ENCODE measurements around the gene PRR13.
"Not testable (repeated sequence)": the region's sequence is repeated elsewhere in the genome, so short reads cannot be mapped to it uniquely, and the experiment has no call there.

The PRR13 gene

DNA sequence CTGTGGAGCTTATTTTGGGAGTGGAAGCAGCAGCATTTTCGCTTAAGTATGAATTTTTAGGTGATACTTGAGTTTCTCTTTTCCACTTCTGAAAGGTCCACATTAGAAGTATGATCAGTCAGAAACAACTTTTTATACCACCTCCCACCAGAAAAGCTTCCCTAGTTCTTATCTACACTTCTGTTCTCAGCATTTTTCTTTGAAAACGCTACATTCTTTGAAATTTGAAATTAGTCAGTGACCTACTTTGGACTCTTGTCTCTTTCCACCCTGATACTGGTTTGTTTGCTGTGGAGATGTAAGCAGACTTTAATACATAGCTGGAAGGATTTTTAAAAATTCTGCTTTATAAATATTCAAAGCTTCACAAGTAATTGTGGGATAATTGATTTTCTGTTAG lies 32.5 kb downstream of the PRR13 start:
- no peak for DNase-seq

DNA sequence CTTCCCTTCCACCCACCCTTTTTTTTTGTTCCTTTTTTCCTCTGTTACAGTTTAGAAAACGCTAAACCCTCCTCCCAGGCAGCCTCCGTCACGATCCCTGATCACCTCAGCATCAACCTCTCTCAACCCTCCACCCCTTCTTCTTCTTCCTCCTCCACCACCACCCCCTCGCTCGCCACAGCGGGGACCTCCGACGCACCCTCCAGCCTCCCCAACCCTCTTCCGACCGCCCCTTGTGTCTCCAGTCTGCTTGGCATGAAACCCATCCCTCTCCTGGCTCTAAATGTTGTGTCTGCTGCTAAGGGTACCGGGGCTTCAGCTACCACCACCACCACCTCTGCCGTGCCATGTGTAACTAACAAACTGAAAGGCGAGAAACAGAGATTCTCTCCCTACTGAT lies 33.3 kb downstream of the PRR13 start:
- DNase-seq = no peak

DNA sequence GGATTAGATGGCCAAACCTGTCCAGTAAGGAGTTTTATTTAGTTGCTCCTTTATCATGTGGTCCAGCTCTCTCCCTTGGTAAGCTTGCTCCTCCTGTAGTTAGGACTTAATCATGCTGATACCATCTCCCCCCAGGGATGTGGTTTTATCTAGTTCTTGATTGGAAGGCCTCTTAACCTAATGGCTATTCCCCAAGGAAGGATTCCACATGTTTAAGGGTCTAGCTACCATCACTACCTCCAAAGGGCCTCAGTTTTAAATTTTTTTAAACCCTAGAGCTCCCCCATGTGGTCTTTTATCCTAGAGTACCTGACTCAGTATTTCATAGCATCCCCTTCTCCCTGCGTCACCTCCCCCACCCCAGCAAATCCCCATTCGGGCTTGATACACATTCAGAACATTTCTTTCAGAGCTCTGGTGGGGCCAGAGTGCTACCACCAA lies 35.3 kb downstream of the PRR13 start:
- DNase-seq = peak in 1 of 2 experiments; percentile 24

- DNase-seq = no peak
Observed at GRCh38 chr12:53478865-53479264, 37.3 kb downstream of the PRR13 start.

- DNase-seq = no peak
Observed at GRCh38 chr12:53479331-53479730, 37.8 kb downstream of the PRR13 start.

- DNase-seq = no peak
Observed at GRCh38 chr12:53480491-53481442, 39.2 kb downstream of the PRR13 start.

- DNase-seq = not testable (repeated sequence)
Observed at GRCh38 chr12:53481458-53481857, 39.9 kb downstream of the PRR13 start.

- DNase-seq = peak; percentile 57
Observed at GRCh38 chr12:53481939-53482586, 40.5 kb downstream of the PRR13 start.

DNA sequence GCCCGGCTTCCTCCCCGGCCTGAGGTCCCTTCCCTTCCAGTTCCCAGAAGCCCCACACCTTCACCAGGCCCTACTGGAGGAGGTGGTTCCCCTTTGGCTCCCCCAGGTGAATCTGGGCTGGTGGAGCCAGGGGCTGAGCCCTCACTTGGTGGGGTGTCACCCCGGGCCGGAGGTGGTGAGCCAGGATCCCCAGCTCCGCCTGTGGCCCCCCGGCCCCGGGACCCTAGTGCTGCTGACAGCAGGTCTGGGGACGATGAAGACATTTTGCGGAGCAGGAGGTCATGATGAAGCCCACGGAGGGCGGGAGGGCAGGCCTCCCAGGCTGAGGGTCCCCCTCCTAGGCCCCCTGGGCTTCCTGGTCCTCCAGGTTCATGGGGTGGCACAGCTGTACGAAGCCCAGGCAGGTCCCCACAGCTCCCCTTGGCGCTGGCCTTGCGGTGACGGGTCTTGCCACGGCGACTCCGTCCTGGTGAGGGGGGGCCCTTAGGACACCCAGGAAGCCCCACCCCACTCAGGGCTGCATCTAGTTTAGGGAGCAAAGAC lies 41.2 kb downstream of the PRR13 start:
- DNase-seq = peak; percentile 63 to 65

- DNase-seq = peak; percentile 66 to 69
Observed at GRCh38 chr12:53483225-53483978, 41.9 kb downstream of the PRR13 start.

DNA sequence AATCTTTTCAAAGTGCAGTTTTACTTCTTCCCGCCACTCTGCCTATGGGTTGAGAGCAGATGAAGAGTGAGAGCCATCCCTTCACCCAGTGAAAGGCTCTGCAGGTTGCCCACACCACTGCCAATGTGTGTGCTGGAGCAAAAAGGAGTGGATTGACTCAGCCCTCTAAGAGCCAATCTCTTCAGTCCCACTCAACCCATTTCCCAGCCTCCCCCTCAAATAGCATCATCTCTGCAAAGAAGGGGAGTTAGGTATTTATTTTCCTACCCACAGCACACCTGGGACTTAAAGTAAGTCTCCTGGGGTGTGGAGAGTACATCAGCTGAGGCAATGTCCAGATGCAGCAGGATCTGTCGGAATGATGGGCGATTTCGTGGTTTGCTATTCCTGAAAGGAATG lies 42.4 kb downstream of the PRR13 start:
- DNase-seq = no peak

DNA sequence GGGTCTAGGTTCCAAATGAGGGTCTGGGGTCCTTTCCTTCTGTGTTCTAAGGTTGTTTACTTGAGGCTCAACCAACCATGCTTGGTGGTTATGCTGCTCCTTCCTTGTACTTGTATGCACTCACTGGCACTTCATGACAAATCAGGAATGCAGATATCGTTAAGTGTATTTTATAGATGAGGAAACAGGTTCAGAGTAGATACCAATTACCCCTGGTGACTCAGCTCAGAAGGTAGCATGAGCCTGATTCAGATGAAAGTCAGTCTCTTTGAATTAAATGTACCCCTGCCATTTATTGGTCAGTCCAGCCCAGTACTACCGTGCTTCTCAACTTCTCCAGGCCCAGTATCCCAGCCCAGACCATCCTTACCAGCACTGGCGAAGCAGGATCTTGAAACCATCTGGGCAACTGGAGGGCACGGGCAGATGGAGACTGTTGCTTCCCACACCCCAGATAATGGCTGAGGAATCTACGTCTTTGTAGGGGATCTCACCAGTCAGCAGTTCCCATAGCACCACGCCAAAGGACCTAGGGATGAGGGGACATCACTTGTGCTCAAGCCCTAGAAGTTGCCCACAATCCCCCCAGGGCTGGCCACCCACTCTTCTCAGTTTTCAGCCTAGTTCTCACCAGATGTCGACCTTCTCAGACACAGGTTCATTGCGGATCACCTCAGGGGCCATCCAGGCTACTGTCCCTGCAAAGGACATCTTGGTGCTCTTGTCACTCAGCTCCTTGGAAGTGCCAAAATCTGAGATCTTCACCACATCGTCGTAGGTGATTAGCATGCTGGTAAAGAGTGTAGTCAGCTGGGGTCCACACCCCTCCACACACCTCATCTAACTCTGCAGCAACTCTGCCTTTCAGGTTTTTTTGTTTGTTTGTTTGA lies 43.4 kb downstream of the PRR13 start:
- DNase-seq = no peak

GRCh38 chr12:53485955-53486735 lies 44.6 kb downstream of the PRR13 start:
- no peak for DNase-seq

- DNase-seq = no peak
Observed at GRCh38 chr12:53486736-53487487, 45.4 kb downstream of the PRR13 start.

- no peak for DNase-seq
Observed at GRCh38 chr12:53489242-53489864, 47.8 kb downstream of the PRR13 start.

- DNase-seq = no peak
Observed at GRCh38 chr12:53492188-53492587, 50.7 kb downstream of the PRR13 start.

DNA sequence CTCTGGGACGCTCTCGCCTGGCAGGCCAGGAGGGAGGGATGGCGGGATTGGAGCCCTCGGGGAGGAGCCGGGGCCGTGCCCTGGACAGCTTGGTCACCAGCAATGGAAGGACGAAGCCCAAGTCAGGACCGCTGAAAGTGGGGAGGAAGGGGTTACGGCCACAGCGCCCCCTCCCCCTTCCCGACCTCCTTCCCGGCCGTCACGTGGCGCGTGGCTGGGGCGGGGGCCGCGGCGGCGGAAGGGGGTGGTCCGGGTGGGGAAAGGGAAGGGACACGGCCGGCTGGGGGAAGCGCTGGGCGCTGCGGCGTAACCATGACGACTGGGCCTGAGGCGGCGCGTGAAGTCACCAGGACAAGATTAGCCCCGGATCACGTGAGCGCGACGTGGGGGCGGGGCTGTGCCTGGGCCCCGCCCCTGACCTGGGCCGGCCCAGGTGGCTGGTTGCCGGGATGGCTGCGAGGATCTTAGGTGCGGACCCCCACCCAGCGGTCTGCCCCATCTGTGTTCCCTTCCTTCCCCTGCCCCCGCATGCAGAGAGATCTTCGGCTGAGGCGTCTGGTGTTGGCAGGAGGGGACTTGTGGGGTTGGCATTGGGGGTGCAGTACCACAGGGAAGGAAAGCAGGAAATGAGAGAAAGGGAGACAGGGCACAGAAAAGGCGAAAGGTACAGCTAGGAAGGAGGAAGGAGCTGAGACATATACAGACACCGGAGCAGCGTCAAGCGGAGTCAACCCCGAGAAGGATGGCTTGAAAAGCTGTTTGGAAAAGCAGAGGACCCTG lies 51.5 kb downstream of the PRR13 start:
- DNase-seq = peak; percentile 90 to 91

- DNase-seq = no peak
Observed at GRCh38 chr12:53493610-53494391, 52.3 kb downstream of the PRR13 start.
